ENCODE data around the gene GPRIN2. TPM values are rescaled to one million over a fixed set of nuclear protein-coding genes. Genes with fewer than 3 reads are reported as not detected.

The GPRIN2 gene
- polyA plus RNA-seq, 2 donors = 3.1 to 6.2 TPM

DNA sequence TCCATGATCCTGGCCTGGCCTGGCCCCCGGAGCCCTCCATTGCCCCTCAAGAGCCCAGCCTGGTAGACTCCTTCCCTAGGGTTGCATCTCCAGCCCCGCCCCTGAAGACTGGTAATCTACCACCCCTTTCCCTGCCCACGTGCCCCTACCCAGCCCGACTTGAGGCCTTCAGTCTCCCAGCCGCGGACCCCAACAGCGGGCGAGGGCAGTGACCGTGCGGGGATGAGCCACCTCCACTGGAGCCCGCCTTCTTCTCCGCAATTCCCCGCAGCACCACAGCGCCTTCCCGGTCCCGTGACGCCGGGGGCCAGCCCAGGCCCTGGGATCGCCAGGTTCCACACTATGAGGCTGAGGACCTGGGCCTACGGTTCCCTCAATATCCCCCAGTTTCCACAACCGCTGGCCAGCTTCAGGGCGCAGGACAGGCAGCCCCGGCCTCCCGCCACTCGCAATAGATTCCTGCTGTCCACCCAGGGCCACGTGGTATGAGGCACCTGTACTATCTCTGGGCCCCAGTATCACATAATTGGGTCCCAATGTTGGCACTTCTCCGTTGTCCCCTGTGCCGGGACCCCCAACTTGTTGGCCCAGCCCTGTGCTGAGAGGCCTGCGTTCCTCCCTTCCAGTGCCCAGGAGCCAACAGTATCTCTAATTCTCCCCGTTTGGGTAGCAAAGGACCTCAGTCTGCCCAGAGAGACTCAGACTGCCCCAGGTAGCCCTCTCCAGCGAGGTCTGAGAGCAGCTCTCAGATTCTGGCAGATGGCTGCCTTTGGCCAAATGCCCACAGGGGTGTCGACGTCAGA lies 1.1 kb upstream of the GPRIN2 start:
- WGBS, 2 donors = 88 to 89% methylated on average over 33 of the region's 33 CpGs
- no peak overlapping the region for H3K27ac ChIP-seq (ENCODE audit: low read depth in 2 of 2, low read length in 1 of 2)
- no peak overlapping the region for H3K4me3 ChIP-seq (ENCODE audit: low read depth in 1 of 2, low read length in 2 of 2)
- H3K27me3 ChIP-seq (ENCODE audit: control insufficient read depth in 1 of 2, insufficient read depth in 2 of 2, low read length in 2 of 2) = peaks cover 0 to 7% of the 10 kb centered on the region in 2 donors
- no peaks in the 10 kb centered on the region for H3K9me3 ChIP-seq (ENCODE audit: control insufficient read depth in 2 of 2, insufficient read depth in 1 of 2, low read depth in 1 of 2, low read length in 1 of 2)
- peaks cover 0 to 2% of the 10 kb centered on the region in 2 donors for H3K36me3 ChIP-seq (ENCODE audit: control insufficient read depth in 2 of 2, insufficient read depth in 2 of 2, low read length in 1 of 2)
- H3K4me1 ChIP-seq (ENCODE audit: control insufficient read depth in 2 of 2, insufficient read depth in 2 of 2, low read length in 1 of 2) = peaks cover 5 to 15% of the 10 kb centered on the region in 2 donors

DNA sequence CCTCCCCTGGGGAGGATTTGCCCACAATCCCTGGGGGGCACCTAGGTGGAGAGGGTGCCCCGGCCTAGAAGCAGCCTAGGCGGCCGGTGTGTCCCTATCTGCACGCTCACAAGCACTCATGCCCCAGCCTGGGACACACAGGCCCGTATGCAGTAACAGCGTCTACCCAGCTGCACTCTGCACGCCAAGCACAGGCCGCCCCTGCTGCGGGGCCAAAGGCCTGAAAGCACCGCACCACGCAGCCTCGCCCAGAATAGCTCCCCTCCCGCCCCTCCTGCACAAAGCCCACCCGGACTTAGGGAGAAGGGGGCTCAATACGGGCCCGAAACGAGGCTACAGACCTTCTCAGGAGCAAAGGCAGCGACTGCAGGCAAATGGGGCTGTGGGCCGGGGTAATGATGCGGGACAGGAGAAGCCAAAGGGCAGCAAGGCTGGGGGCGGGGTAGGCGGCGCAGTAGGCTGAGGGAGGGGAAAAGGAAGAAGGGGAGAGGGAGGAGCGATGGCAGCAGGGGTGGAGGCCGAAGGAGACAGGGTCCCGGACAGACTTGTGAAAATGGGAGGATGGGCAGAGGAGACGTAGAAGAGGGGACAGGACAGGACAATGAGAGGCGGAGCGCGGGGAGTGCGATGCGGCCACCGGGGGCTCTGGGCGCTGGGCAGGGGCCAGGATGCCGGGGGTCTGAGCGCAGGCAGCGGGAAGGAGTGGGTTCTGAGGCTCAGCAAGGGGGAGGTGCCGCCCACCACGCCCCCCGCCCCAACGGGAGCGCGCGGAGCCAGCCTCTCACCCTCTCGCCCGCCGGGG lies 544 bp downstream of the GPRIN2 start:
- no peak overlapping the region for H3K27ac ChIP-seq (ENCODE audit: low read depth in 2 of 2, low read length in 1 of 2)
- peaks cover 5 to 17% of the 10 kb centered on the region in 2 donors for H3K4me1 ChIP-seq (ENCODE audit: control insufficient read depth in 2 of 2, insufficient read depth in 2 of 2, low read length in 1 of 2)
- H3K36me3 ChIP-seq (ENCODE audit: control insufficient read depth in 2 of 2, insufficient read depth in 2 of 2, low read length in 1 of 2) = peaks cover 0 to 2% of the 10 kb centered on the region in 2 donors
- 19 to 21% methylated on average over 47 of the region's 47 CpGs for WGBS, 2 donors
- H3K4me3 ChIP-seq (ENCODE audit: low read depth in 1 of 2, low read length in 2 of 2) = peak overlapping the region; percentile 60 to 65
- H3K9me3 ChIP-seq (ENCODE audit: control insufficient read depth in 2 of 2, insufficient read depth in 1 of 2, low read depth in 1 of 2, low read length in 1 of 2) = no peaks in the 10 kb centered on the region
- peaks cover 0 to 7% of the 10 kb centered on the region in 2 donors for H3K27me3 ChIP-seq (ENCODE audit: control insufficient read depth in 1 of 2, insufficient read depth in 2 of 2, low read length in 2 of 2)

DNA sequence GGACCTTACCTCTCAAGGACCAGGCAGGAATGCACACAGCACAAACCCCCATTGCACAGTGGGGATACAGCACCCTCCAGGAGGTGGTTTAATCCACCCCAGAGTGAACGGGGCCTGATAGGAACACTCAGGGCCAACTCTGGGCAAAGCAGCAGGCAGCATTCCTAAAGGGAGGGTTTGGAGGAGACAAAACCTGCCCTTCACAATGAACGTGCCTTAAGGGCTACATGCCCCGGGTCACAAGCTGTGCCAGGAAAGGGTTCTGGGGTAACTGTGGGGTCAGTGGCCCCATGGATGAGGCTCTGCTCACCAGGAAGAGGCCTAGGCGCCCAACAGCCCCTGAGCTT lies 1.1 kb downstream of the GPRIN2 start:
- no peak overlapping the region for H3K27ac ChIP-seq (ENCODE audit: low read depth in 2 of 2, low read length in 1 of 2)
- H3K27me3 ChIP-seq (ENCODE audit: control insufficient read depth in 1 of 2, insufficient read depth in 2 of 2, low read length in 2 of 2) = peaks cover 0 to 7% of the 10 kb centered on the region in 2 donors
- H3K4me1 ChIP-seq (ENCODE audit: control insufficient read depth in 2 of 2, insufficient read depth in 2 of 2, low read length in 1 of 2) = peaks cover 5 to 17% of the 10 kb centered on the region in 2 donors

DNA sequence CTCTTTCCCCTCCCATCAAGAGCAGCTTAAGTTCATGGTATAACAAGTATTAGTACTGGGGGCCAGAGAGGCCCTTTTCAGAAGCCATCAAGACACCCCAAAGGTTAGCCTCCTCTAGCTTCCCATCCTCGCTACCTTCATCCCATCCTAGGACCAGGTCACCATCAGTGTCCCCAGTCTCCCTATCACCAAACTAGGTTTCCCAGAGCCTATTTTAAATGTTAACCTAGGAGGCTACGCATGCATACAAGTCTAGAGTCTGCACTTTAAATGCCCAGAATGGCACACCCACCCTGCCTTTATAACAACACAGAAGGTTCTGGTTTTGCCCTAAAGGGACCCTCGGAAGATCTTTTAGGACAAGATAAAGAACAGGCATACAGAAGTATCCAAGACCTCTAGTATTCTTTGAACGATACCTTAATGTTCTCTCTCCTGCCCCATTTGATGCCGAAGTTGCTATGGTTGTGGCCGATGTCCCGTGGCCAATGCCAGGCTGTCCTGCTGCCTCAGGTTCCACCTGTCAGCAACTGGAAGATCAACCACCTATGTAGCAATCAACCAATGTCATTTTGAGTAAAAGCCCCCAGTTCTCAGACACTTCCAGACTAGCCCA lies 2.2 kb downstream of the GPRIN2 start:
- H3K36me3 ChIP-seq (ENCODE audit: control insufficient read depth in 2 of 2, insufficient read depth in 2 of 2, low read length in 1 of 2) = peaks cover 0 to 9% of the 10 kb centered on the region in 2 donors
- no peak overlapping the region for H3K4me3 ChIP-seq (ENCODE audit: low read depth in 1 of 2, low read length in 2 of 2)
- 89 to 90% methylated on average over 7 of the region's 7 CpGs for WGBS, 2 donors
- H3K27me3 ChIP-seq (ENCODE audit: control insufficient read depth in 1 of 2, insufficient read depth in 2 of 2, low read length in 2 of 2) = peaks cover 0 to 7% of the 10 kb centered on the region in 2 donors
- H3K27ac ChIP-seq (ENCODE audit: low read depth in 2 of 2, low read length in 1 of 2) = no peak overlapping the region
- peaks cover 5 to 17% of the 10 kb centered on the region in 2 donors for H3K4me1 ChIP-seq (ENCODE audit: control insufficient read depth in 2 of 2, insufficient read depth in 2 of 2, low read length in 1 of 2)
- H3K9me3 ChIP-seq (ENCODE audit: control insufficient read depth in 2 of 2, insufficient read depth in 1 of 2, low read depth in 1 of 2, low read length in 1 of 2) = no peaks in the 10 kb centered on the region

More for the DNA sequence above, 1.1 kb downstream of the GPRIN2 start:
- H3K4me3 ChIP-seq (ENCODE audit: low read depth in 1 of 2, low read length in 2 of 2) = peak overlapping the region; percentile 60 to 65
- H3K9me3 ChIP-seq (ENCODE audit: control insufficient read depth in 2 of 2, insufficient read depth in 1 of 2, low read depth in 1 of 2, low read length in 1 of 2) = no peaks in the 10 kb centered on the region
- peaks cover 0 to 3% of the 10 kb centered on the region in 2 donors for H3K36me3 ChIP-seq (ENCODE audit: control insufficient read depth in 2 of 2, insufficient read depth in 2 of 2, low read length in 1 of 2)
- WGBS, 2 donors = 51 to 53% methylated on average over 4 of the region's 4 CpGs

DNA sequence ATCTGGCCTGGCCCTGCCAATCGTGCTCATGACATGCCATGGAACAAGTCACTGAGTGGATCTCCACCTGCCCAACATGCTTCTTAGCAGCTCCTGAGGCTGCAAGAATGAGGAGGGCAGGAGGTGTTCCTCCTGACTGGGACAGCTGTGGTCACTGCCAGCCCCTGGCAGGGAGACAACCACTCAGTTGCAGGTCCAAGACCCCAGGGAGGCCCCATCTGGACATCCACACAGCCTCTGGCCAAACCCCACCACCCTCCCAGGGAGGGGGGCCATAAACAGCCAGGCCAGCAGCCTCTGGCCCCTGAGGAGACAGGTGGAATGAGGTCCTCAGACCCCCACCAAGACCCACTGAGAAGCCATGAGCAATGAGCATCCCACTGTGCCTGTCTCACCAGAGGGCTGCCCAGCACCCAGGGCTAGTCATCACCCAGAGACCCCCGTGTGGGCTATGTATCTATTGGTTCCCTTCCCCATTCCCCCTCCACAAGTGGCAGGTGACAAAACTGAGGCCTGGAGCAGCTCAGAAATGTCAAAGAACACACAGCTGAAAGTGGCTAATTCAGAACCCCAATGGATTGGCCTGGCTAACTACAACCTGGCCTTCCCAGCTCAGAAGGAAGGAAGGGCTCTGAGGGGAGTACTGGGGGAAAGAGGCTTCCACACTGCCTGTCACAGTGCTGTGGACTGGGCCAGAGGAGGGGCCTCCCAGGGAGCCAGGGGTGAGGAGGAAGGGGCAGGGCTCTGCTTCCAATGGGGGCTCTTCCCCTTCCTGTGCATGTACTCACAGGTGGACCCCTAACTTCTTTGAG lies 3.0 kb downstream of the GPRIN2 start:
- H3K27me3 ChIP-seq (ENCODE audit: control insufficient read depth in 1 of 2, insufficient read depth in 2 of 2, low read length in 2 of 2) = peaks cover 0 to 7% of the 10 kb centered on the region in 2 donors
- 70 to 74% methylated on average over 2 of the region's 2 CpGs for WGBS, 2 donors
- no peaks in the 10 kb centered on the region for H3K9me3 ChIP-seq (ENCODE audit: control insufficient read depth in 2 of 2, insufficient read depth in 1 of 2, low read depth in 1 of 2, low read length in 1 of 2)
- H3K4me1 ChIP-seq (ENCODE audit: control insufficient read depth in 2 of 2, insufficient read depth in 2 of 2, low read length in 1 of 2) = peaks cover 5 to 17% of the 10 kb centered on the region in 2 donors
- H3K4me3 ChIP-seq (ENCODE audit: low read depth in 1 of 2, low read length in 2 of 2) = no peak overlapping the region
- no peak overlapping the region for H3K27ac ChIP-seq (ENCODE audit: low read depth in 2 of 2, low read length in 1 of 2)
- H3K36me3 ChIP-seq (ENCODE audit: control insufficient read depth in 2 of 2, insufficient read depth in 2 of 2, low read length in 1 of 2) = peaks cover 0 to 9% of the 10 kb centered on the region in 2 donors

DNA sequence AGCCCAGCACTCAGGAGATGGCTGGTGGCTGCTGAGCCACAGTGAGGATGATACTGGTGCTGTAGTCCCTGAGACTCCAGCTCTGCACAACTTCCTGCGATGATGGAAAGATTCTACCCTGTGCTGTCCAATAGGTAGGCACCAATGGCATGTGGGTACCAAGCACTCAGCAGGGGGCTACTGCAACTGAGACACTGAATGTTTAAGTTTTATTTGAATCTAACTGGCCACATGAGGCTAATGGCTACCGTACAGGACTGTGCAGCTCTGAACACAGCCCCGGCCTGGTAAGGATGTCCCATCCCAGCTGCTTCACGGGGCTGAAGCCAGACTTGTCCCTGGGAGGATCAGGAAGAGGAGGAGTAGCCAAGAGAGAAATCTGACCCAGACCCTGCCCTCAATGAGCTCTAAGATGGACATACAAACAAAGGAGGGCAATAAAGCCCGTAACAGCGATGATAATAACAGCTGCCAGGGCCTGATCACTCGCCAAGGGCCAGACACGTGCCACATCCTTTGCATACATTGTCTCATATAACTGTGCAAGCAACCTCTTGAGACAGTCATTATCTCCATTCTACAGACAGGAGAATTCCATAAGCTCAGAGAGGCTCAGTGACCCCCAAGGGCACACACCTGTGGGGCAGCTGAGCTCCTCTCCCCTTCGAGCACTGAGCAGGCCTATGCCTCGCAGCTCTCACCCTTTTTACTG lies 3.8 kb downstream of the GPRIN2 start:
- peaks cover 0 to 6% of the 10 kb centered on the region in 2 donors for H3K27me3 ChIP-seq (ENCODE audit: control insufficient read depth in 1 of 2, insufficient read depth in 2 of 2, low read length in 2 of 2)
- no peak overlapping the region for H3K4me3 ChIP-seq (ENCODE audit: low read depth in 1 of 2, low read length in 2 of 2)
- H3K36me3 ChIP-seq (ENCODE audit: control insufficient read depth in 2 of 2, insufficient read depth in 2 of 2, low read length in 1 of 2) = peaks cover 0 to 9% of the 10 kb centered on the region in 2 donors
- no peak overlapping the region for H3K27ac ChIP-seq (ENCODE audit: low read depth in 2 of 2, low read length in 1 of 2)
- peaks cover 5 to 17% of the 10 kb centered on the region in 2 donors for H3K4me1 ChIP-seq (ENCODE audit: control insufficient read depth in 2 of 2, insufficient read depth in 2 of 2, low read length in 1 of 2)
- 88% methylated on average over 10 of the region's 10 CpGs for WGBS, 2 donors
- no peaks in the 10 kb centered on the region for H3K9me3 ChIP-seq (ENCODE audit: control insufficient read depth in 2 of 2, insufficient read depth in 1 of 2, low read depth in 1 of 2, low read length in 1 of 2)

DNA sequence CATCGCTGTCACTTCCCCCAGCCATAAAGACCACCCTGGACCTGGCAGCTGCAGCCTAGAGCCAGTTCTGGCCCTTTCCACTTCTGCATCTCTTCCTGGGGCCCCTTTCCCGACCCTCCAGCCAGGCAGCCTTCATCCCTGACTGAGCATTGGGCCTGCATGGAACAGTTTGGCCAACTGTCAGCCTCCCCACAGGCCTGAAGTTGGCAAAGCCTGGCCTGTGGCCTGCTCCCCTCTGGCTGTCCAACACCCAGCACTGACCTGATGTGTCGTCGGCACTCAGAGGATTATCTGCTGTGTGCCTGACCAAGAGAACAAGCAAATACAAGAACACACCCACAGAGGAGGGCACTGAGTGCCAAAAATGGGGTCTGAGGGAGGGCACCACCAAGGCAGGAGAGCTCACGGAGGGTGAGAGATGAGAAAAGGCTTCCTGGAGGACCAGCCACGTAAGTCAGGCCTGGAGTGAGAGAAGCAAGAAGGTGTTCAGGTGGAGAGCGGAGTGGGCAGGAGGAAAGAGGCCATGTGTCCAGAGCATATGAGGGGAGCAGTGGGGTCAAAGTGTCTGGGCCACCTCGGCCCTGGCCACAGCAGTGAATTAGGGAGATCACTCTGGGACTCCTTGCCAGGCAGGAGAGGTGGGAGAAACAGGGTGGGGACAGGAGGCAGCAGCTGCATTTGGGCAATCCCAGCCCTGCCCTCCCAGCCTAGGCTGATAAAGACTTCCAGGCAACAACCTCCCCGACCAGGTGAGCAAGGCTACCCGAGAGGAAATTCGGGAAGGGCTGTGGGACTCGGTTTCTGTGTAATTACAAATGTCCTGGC lies 4.5 kb downstream of the GPRIN2 start:
- Histone ChIP-seq H3K4me1 (ENCODE audit: control insufficient read depth in 2 of 2, insufficient read depth in 2 of 2, low read length in 1 of 2) (peaks cover 4 to 22% of the 10 kb centered on the region in 2 donors), H3K4me3 (ENCODE audit: low read depth in 1 of 2, low read length in 2 of 2) (no peak overlapping the region), H3K27me3 (ENCODE audit: control insufficient read depth in 1 of 2, insufficient read depth in 2 of 2, low read length in 2 of 2) (no peaks in the 10 kb centered on the region), H3K9me3 (ENCODE audit: control insufficient read depth in 2 of 2, insufficient read depth in 1 of 2, low read depth in 1 of 2, low read length in 1 of 2) (no peaks in the 10 kb centered on the region), H3K27ac (ENCODE audit: low read depth in 2 of 2, low read length in 1 of 2) (no peak overlapping the region), H3K36me3 (ENCODE audit: control insufficient read depth in 2 of 2, insufficient read depth in 2 of 2, low read length in 1 of 2) (peaks cover 0 to 9% of the 10 kb centered on the region in 2 donors)
- WGBS, 2 donors = 73 to 76% methylated on average over 12 of the region's 12 CpGs
